ENCODE results near the gene NPAS2.

DNA sequence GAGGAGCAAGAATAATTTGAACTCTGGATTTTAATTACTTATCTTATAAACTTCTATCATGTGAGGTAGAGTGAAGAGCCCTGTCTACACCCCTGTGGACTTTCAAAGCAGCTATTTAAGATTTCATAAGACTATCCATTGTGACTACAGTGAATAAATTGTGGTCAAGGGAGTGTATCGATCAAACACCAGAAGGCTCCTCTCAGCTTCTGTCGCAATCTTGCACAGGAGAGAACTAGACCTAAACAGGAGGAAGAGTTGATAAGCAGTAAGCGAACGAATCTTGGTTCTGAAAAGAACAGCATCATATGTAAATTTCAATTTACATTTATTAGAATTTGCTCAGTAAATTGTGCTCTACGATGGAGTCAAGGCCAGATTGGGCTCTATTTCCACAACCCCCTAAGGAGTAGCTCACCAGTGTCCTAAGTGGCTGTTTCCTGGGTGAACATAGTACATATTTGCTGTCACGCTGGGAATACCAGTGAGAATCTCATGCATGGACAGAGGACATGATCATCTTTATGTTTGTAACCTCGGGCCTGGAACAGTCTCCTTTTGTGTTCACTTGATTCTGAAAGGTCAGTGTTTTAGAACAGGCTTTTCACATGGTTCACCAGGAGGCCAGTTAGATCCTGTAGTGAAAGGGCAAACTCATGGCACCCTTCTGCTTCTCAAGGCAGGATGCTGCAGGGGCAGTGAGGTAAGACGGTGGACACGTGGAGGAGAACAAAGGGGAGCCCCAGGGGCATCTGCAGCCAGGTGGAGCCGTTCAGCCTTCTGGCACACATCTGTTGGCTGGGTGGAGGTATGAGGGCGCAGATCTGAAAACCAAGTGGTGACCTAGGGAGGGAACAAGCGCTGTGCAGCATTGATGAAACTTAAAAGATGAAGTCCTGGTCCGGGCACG lies 33.3 kb downstream of the NPAS2 start:
- TF ChIP-seq, protein P1, sequence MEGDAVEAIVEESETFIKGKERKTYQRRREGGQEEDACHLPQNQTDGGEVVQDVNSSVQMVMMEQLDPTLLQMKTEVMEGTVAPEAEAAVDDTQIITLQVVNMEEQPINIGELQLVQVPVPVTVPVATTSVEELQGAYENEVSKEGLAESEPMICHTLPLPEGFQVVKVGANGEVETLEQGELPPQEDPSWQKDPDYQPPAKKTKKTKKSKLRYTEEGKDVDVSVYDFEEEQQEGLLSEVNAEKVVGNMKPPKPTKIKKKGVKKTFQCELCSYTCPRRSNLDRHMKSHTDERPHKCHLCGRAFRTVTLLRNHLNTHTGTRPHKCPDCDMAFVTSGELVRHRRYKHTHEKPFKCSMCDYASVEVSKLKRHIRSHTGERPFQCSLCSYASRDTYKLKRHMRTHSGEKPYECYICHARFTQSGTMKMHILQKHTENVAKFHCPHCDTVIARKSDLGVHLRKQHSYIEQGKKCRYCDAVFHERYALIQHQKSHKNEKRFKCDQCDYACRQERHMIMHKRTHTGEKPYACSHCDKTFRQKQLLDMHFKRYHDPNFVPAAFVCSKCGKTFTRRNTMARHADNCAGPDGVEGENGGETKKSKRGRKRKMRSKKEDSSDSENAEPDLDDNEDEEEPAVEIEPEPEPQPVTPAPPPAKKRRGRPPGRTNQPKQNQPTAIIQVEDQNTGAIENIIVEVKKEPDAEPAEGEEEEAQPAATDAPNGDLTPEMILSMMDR (conservative IDR thresholded peaks at IDR 0.05): no peak
- TF ChIP-seq ZFX (IDR thresholded peaks at IDR 0.05): no peak

Data from C4-2B (cell line).